Loucy (cell line): ENCODE measurements around the gene METAP1.

Source experiments
- H2AFZ ChIP-seq: fragments of 200-600 bp; sonication (generic); 2 replicates; pipeline ENCODE4 v1.6.0; 2016; ENCODE audit warnings: antibody characterized with exemption, mild to moderate bottlenecking, low read length, moderate library complexity
- H3F3A ChIP-seq: fragments of 200-600 bp; 2 replicates; pipeline ENCODE4 v1.6.0; 2016; ENCODE audit warnings: antibody characterized with exemption, low read depth, mild to moderate bottlenecking
- H3K27me3 ChIP-seq: fragments of 200-600 bp; sonication (generic); 2 replicates; pipeline ENCODE4 v1.6.1; 2014; ENCODE audit warnings: low read length, mild to moderate bottlenecking; ENCODE audit not compliant: insufficient read depth, poor library complexity, severe bottlenecking
- H3K36me3 ChIP-seq: fragments of 200-600 bp; sonication (generic); 2 replicates; pipeline ENCODE4 v1.6.1; 2016; ENCODE audit warnings: low read length; ENCODE audit not compliant: insufficient read depth
- H3K4me1 ChIP-seq: fragments of 200-600 bp; sonication (generic); 2 replicates; pipeline ENCODE4 v1.5.1; 2014; ENCODE audit warnings: low read length, mild to moderate bottlenecking; ENCODE audit not compliant: insufficient read depth, poor library complexity, severe bottlenecking
- H3K4me2 ChIP-seq: fragments of 200-600 bp; sonication (generic); 2 replicates; pipeline ENCODE4 v1.6.0; 2014; ENCODE audit warnings: antibody characterized with exemption, low read length, low read depth, mild to moderate bottlenecking; ENCODE audit not compliant: poor library complexity, severe bottlenecking
- H3K4me3 ChIP-seq: fragments of 200-600 bp; sonication (generic); 2 replicates; pipeline ENCODE4 v1.5.1; 2014; ENCODE audit warnings: low read length, mild to moderate bottlenecking, mixed read lengths; ENCODE audit not compliant: poor library complexity, severe bottlenecking
- H3K79me2 ChIP-seq: fragments of 200-600 bp; sonication (generic); 2 replicates; pipeline ENCODE4 v1.6.1; 2014; ENCODE audit warnings: low read length; ENCODE audit not compliant: insufficient read depth
- H3K9ac ChIP-seq: fragments of 200-600 bp; sonication (generic); 2 replicates; pipeline ENCODE4 v1.6.0; 2014; ENCODE audit warnings: mild to moderate bottlenecking, low read depth, low read length, moderate library complexity; ENCODE audit not compliant: poor library complexity, severe bottlenecking
- H3K9me2 ChIP-seq: fragments of 200-600 bp; sonication (generic); replicated peaks from 2 replicates; pipeline ENCODE4 v1.6.1; 2016; ENCODE audit warnings: low read depth, low read length, mixed read lengths
- H3K9me3 ChIP-seq: fragments of 200-600 bp; sonication (generic); 2 replicates; pipeline ENCODE4 v1.6.1; 2014; ENCODE audit warnings: mild to moderate bottlenecking, antibody characterized with exemption, low read length, low read depth; ENCODE audit not compliant: insufficient read depth
- H4K20me1 ChIP-seq: fragments of 200-600 bp; sonication (generic); 2 replicates; pipeline ENCODE4 v1.6.0; 2014; ENCODE audit warnings: antibody characterized with exemption, low read length, mild to moderate bottlenecking; ENCODE audit not compliant: insufficient read depth, poor library complexity, severe bottlenecking
- EZH2phosphoT487 ChIP-seq: fragments of 200-600 bp; IDR thresholded peaks from 2 replicates; pipeline ENCODE4 v1.6.1; 2018; ENCODE audit warnings: antibody characterized with exemption, mild to moderate bottlenecking, moderate library complexity, borderline replicate concordance
- TF ChIP-seq, protein P1 (sequence below): fragments of 200-600 bp; sonication (generic); conservative IDR thresholded peaks from 2 replicates; pipeline ENCODE4 v1.5.1; 2014; ENCODE audit warnings: mild to moderate bottlenecking, antibody characterized with exemption, low read length

METAP1 gene

DNA sequence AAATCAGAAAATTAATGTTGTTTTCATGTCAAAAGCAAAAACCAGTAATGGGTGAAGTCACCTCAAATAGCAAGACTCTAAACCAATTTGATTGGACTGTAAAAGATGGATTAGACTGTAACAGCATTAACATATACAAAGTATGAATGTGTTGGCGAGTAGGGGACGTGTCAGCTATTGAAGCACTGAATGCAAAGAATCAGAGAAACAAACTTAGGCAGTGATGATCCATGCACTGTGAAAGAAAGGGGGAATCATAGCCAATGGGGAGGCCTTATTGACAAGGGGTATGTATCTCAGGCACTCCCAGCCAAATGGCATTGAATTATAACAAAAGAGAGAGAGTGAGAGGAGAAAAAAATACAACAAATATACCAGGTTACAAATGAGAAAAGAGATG, 36.1 kb upstream of the METAP1 start:
- no peak overlapping the region for H3K4me2 ChIP-seq
- H3K4me1 ChIP-seq: no peaks in the 10 kb centered on the region
- no peaks in the 10 kb centered on the region for H3K9me2 ChIP-seq
- H3K9me3 ChIP-seq: no peaks in the 10 kb centered on the region
- no peaks in the 10 kb centered on the region for H3K27me3 ChIP-seq
- H2AFZ ChIP-seq: no peak overlapping the region
- no peak overlapping the region for H3K4me3 ChIP-seq
- no peaks in the 10 kb centered on the region for H4K20me1 ChIP-seq
- H3K9ac ChIP-seq: no peak overlapping the region
- no peaks in the 10 kb centered on the region for H3F3A ChIP-seq
- TF ChIP-seq EZH2phosphoT487: no peak
- no peaks in the 10 kb centered on the region for H3K79me2 ChIP-seq
- H3K36me3 ChIP-seq: no peaks in the 10 kb centered on the region

DNA sequence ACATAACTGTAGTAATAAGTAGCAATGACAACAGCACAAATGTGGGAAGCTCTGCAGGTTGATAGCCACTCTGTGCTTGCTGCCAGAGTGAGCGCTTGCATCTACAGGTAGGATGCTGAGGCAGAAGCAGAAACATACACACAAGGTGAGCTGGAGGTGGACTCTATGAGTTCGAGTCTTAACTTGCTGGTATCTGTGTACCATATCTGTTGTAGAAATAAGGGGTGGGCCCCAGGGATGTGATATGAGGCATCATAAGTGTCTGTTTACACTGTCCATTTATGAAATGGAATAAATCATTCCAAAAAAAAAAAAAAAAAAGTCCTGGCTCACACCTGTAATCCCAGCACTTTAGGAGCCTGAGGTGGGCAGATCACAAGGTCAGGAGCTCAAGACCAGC, 33.8 kb upstream of the METAP1 start:
- Histone ChIP-seq H3F3A (no peaks in the 10 kb centered on the region), H3K36me3 (no peaks in the 10 kb centered on the region), H3K79me2 (no peaks in the 10 kb centered on the region), H3K9me2 (no peaks in the 10 kb centered on the region), H3K4me3 (no peak overlapping the region), H3K27me3 (no peaks in the 10 kb centered on the region), H3K9ac (no peak overlapping the region), H2AFZ (no peak overlapping the region), H3K9me3 (no peaks in the 10 kb centered on the region), H4K20me1 (no peaks in the 10 kb centered on the region), H3K4me2 (no peak overlapping the region), H3K4me1 (no peaks in the 10 kb centered on the region)
- TF ChIP-seq EZH2phosphoT487: no peak
- TF ChIP-seq, protein P1, sequence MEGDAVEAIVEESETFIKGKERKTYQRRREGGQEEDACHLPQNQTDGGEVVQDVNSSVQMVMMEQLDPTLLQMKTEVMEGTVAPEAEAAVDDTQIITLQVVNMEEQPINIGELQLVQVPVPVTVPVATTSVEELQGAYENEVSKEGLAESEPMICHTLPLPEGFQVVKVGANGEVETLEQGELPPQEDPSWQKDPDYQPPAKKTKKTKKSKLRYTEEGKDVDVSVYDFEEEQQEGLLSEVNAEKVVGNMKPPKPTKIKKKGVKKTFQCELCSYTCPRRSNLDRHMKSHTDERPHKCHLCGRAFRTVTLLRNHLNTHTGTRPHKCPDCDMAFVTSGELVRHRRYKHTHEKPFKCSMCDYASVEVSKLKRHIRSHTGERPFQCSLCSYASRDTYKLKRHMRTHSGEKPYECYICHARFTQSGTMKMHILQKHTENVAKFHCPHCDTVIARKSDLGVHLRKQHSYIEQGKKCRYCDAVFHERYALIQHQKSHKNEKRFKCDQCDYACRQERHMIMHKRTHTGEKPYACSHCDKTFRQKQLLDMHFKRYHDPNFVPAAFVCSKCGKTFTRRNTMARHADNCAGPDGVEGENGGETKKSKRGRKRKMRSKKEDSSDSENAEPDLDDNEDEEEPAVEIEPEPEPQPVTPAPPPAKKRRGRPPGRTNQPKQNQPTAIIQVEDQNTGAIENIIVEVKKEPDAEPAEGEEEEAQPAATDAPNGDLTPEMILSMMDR: no peak

DNA sequence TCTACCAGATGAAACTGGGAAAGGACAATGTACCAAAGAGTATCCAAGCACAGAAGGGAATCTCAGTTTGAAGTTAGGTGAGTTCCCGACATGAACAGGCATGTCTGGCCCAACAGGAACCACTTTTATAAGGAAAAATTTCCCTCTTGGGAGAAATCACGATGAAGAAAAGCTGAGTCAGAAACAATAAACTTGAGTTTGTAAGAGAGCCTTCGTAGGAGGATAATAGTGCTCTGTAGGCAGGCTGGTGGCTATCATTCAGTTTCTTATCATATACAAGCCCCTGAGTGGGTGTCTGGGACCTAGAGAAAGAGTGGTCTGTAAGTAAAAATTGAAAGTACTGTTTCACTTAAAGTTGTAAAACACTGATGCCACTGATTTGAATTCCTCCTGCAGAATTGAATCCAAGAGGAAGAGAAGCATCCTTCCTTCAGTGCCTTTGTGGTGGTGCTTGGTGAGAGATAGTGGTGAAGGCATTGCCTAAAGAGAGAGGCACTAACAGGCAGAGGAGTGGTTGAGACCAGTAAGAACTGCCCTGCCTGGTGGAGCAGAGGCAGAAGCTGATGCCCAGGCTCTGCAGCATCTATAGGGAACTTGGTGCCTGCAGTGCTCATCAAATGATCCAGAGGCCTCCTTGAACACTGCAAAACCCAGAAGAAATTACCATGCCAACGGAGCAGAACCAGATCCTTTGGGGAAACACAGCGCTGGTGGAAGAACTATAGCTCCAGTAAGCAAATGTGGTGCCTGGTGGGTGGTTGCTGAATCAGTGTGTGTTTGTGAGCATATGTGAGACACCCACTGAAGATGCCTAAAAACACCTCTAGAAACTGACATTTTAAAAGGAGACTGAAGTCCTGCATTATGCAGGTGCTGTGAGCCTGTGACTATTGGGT, 31.7 kb upstream of the METAP1 start:
- H3K4me1 ChIP-seq: no peaks in the 10 kb centered on the region
- no peak overlapping the region for H3K9ac ChIP-seq
- no peaks in the 10 kb centered on the region for H3K36me3 ChIP-seq
- no peaks in the 10 kb centered on the region for H3K9me2 ChIP-seq
- no peaks in the 10 kb centered on the region for H4K20me1 ChIP-seq
- no peaks in the 10 kb centered on the region for H3F3A ChIP-seq
- no peaks in the 10 kb centered on the region for H3K79me2 ChIP-seq
- H3K4me2 ChIP-seq: no peak overlapping the region
- TF ChIP-seq, protein P1: no peak
- no peak for TF ChIP-seq EZH2phosphoT487
- H2AFZ ChIP-seq: no peak overlapping the region
- H3K9me3 ChIP-seq: no peaks in the 10 kb centered on the region
- no peaks in the 10 kb centered on the region for H3K27me3 ChIP-seq
- H3K4me3 ChIP-seq: no peak overlapping the region

DNA sequence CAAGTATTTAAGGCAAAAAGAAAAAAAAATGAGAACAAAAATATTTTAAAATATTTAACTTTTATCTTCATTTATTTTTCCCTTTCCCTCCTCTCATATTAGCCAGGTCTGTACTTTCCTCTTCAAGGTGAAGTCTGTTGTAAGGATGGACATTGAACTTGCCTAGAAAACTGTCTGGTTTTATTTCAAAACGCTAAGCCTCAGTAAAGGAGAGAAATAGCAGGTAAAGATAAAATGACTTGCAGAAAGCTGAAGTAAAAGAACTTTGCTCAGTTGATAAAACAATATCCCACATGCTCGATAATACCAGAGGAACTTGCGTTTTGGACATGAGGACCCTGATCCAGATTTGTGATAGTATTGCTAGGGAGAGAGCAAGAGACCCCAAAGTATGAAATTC, 28.6 kb upstream of the METAP1 start:
- H4K20me1 ChIP-seq: no peaks in the 10 kb centered on the region
- no peaks in the 10 kb centered on the region for H3K79me2 ChIP-seq
- H3K9me2 ChIP-seq: no peaks in the 10 kb centered on the region
- H3K9me3 ChIP-seq: no peaks in the 10 kb centered on the region
- no peaks in the 10 kb centered on the region for H3K36me3 ChIP-seq
- H2AFZ ChIP-seq: no peak overlapping the region
- no peaks in the 10 kb centered on the region for H3F3A ChIP-seq
- no peak overlapping the region for H3K9ac ChIP-seq
- H3K4me1 ChIP-seq: no peaks in the 10 kb centered on the region
- no peak overlapping the region for H3K4me2 ChIP-seq
- H3K27me3 ChIP-seq: no peaks in the 10 kb centered on the region
- TF ChIP-seq, protein P1: no peak
- TF ChIP-seq EZH2phosphoT487: no peak
- no peak overlapping the region for H3K4me3 ChIP-seq
